Measurements from ENCODE around the gene ALDOC.

Gene ALDOC

GRCh38 chr17:28529013-28529400, 47.7 kb downstream of the ALDOC start:
- no peak for DNase-seq (ENCODE audit: low spot score)
- Histone ChIP-seq H3K27ac (no peak overlapping the region), H3K4me3 (no peak overlapping the region)
- TF ChIP-seq CTCF (IDR thresholded peaks at IDR 0.05): no peak

- TF ChIP-seq CTCF (IDR thresholded peaks at IDR 0.05): no peak
- no peak for DNase-seq (ENCODE audit: low spot score)
- H3K27ac ChIP-seq: no peak overlapping the region
- no peak overlapping the region for H3K4me3 ChIP-seq
These were observed 48.2 kb downstream of the ALDOC start for GRCh38 chr17:28528327-28529012.

- no peak for TF ChIP-seq CTCF (IDR thresholded peaks at IDR 0.05)
- Histone ChIP-seq H3K27ac (no peak overlapping the region), H3K4me3 (no peak overlapping the region)
- DNase-seq (ENCODE audit: low spot score): no peak
These were observed 48.8 kb downstream of the ALDOC start for GRCh38 chr17:28527859-28528258.

- no peak for TF ChIP-seq CTCF (IDR thresholded peaks at IDR 0.05)
- H3K27ac ChIP-seq: no peak overlapping the region
- H3K4me3 ChIP-seq: no peak overlapping the region
- no peak for DNase-seq (ENCODE audit: low spot score)
These were observed 49.5 kb downstream of the ALDOC start for GRCh38 chr17:28527181-28527681.

GRCh38 chr17:28526381-28526780, 50.3 kb downstream of the ALDOC start:
- Histone ChIP-seq H3K4me3 (no peak overlapping the region), H3K27ac (no peak overlapping the region)
- TF ChIP-seq CTCF (IDR thresholded peaks at IDR 0.05): no peak
- no peak for DNase-seq (ENCODE audit: low spot score)

GRCh38 chr17:28524476-28525424, 51.9 kb downstream of the ALDOC start:
- TF ChIP-seq CTCF (IDR thresholded peaks at IDR 0.05): no peak
- H3K27ac ChIP-seq: no peak overlapping the region
- DNase-seq (ENCODE audit: low spot score): no peak
- no peak overlapping the region for H3K4me3 ChIP-seq

Measured in coronary artery (tissue), 2 donors.